Suprapubic skin (tissue), 4 donors: ENCODE data around the gene CENATAC.

ENCODE experiments used
- EP300 ChIP-seq: sonication (generic); formaldehyde crosslinking; IDR thresholded peaks from one replicate; pipeline ENCODE4 v1.6.1; 2017; ENCODE audit warnings: antibody characterized with exemption
- POLR2A ChIP-seq, 2 donors: fragments of 450-650 bp; IDR thresholded peaks; one replicate each; pipeline ENCODE4 v1.6.1; 2017; ENCODE audit warnings: antibody characterized with exemption in 2 of 2, mild to moderate bottlenecking in 2 of 2, moderate library complexity in 2 of 2
- POLR2AphosphoS5 ChIP-seq, 3 donors: sonication (generic); formaldehyde crosslinking; IDR thresholded peaks; one replicate each; pipeline ENCODE4 v1.6.1; 2017; ENCODE audit warnings: antibody characterized with exemption in 3 of 3
- TF ChIP-seq, protein P1 (sequence below), 2 donors: fragments of 200-600 bp in 1 of 2; fragments of 450-650 bp in 1 of 2; sonication (generic) in 1 of 2; IDR thresholded peaks; one replicate each; pipeline ENCODE4 v1.5.1; 2016 to 2019; ENCODE audit warnings: antibody characterized with exemption in 2 of 2, mild to moderate bottlenecking in 1 of 2, moderate library complexity in 1 of 2

GRCh38 chr11:119038884-119039283, 40.9 kb downstream of the CENATAC start:
- TF ChIP-seq, protein P1, sequence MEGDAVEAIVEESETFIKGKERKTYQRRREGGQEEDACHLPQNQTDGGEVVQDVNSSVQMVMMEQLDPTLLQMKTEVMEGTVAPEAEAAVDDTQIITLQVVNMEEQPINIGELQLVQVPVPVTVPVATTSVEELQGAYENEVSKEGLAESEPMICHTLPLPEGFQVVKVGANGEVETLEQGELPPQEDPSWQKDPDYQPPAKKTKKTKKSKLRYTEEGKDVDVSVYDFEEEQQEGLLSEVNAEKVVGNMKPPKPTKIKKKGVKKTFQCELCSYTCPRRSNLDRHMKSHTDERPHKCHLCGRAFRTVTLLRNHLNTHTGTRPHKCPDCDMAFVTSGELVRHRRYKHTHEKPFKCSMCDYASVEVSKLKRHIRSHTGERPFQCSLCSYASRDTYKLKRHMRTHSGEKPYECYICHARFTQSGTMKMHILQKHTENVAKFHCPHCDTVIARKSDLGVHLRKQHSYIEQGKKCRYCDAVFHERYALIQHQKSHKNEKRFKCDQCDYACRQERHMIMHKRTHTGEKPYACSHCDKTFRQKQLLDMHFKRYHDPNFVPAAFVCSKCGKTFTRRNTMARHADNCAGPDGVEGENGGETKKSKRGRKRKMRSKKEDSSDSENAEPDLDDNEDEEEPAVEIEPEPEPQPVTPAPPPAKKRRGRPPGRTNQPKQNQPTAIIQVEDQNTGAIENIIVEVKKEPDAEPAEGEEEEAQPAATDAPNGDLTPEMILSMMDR (IDR thresholded peaks at IDR 0.05), result no peak
- no peak for TF ChIP-seq EP300
- no peak for TF ChIP-seq POLR2A (IDR thresholded peaks at IDR 0.05)
- no peak for TF ChIP-seq POLR2AphosphoS5 (IDR thresholded peaks at IDR 0.05)
